Activated naive CD4-positive, alpha-beta T cell treated with anti-CD3 and anti-CD28 coated beads, Interleukin-2, amount 50 U/mL, for 16 hours (primary cell): ENCODE data around the gene AP3B2.
"Not testable (repeated sequence)": the region's sequence is repeated elsewhere in the genome, so short reads cannot be mapped to it uniquely, and the experiment has no call there.

Source experiments
- DNase-seq: peaks from one replicate; pipeline ENCODE4 v3.0.0-alpha.2; 2020

The AP3B2 gene, protein sequence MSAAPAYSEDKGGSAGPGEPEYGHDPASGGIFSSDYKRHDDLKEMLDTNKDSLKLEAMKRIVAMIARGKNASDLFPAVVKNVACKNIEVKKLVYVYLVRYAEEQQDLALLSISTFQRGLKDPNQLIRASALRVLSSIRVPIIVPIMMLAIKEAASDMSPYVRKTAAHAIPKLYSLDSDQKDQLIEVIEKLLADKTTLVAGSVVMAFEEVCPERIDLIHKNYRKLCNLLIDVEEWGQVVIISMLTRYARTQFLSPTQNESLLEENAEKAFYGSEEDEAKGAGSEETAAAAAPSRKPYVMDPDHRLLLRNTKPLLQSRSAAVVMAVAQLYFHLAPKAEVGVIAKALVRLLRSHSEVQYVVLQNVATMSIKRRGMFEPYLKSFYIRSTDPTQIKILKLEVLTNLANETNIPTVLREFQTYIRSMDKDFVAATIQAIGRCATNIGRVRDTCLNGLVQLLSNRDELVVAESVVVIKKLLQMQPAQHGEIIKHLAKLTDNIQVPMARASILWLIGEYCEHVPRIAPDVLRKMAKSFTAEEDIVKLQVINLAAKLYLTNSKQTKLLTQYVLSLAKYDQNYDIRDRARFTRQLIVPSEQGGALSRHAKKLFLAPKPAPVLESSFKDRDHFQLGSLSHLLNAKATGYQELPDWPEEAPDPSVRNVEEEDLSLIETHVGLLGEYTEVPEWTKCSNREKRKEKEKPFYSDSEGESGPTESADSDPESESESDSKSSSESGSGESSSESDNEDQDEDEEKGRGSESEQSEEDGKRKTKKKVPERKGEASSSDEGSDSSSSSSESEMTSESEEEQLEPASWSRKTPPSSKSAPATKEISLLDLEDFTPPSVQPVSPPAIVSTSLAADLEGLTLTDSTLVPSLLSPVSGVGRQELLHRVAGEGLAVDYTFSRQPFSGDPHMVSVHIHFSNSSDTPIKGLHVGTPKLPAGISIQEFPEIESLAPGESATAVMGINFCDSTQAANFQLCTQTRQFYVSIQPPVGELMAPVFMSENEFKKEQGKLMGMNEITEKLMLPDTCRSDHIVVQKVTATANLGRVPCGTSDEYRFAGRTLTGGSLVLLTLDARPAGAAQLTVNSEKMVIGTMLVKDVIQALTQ

GRCh38 chr15:82709421-82710207 lies at the start of gene AP3B2:
Gene AP3B2, minus strand, starts transcription at chr15:82709875. Its CDS starts 169 bp downstream, at chr15:82709706.
- DNase-seq, result peak; percentile 79

DNA sequence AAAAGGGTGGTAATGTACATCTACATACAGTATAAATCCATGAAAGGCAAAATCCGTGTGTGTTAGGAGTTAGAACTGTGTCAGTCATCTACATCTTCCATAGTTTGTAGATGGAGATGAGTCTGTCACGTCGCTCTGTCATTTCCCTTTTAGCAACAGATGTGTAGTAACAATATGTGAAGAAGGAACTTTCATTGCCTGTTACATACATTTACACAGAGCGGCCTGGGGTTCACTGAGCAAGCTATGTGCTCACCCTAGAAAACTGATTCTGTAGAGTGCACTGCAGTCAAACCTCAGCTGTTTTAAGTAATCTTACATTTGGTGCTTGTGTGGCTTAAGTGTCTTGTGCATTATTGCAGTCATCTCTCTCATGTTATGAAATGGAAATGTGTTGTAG lies 41.6 kb upstream of the AP3B2 start:
- no peak for DNase-seq

DNA sequence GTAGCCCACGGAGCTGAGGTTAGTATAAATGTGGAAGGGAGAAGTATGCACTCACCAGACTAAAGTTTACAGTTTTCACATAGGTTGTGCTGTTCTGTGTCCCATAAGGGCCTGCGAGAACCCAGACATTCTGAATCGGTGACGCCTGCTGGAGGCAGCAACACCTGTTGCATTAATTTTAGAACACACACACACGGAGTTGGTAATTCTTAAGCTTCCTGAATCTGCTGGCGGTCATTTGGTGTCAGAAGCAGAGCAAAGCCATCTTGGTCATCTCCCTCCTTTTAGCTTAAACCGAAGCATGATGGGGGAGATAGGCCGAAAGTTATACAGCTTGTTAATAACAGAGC lies 41.1 kb upstream of the AP3B2 start:
- DNase-seq, result peak; percentile 22

DNA sequence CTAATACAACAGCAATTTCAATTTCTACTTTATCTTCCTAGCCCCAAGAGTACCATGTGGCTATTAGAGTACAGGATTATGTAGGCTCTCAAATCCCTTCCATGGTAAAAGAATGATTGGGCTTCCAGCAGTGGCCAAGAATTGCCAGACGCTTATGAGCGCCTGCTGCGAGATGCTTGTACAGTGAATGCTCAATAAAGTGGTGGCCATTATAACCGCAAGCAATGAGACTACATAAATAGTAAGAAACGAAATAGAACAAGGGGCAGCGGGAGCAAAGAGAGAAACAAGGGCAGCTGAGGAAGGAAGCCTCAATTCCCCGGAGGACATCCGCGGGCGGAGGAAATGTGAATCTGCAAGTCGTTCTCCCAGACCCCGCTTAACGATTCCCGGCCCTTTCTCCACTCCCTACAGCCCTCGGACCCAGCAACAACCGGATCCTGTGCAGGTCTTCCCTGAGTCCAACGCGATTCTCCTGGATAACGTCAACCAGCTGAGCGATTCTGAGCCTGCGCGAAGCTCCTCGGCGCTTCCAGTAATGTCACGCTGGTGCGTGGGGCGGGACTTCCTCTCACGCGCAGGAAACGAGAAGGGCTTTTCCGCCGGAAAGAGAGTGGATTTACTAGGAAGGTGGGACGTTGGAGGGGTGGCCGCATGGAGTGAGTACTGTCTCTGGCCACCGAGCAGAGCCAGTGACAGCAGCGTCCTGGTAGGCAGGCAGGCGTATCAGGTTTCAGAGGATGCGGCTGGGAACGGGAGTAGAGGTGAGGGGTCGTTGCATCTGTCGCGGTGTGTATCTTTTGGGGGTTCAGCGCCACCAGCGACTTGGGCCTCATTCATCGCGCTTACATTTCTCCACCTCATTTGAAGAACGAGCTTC lies 40.5 kb upstream of the AP3B2 start:
- DNase-seq, result peak; percentile 86

- DNase-seq, result no peak
Observed at GRCh38 chr15:82748315-82748714, 38.6 kb upstream of the AP3B2 start.

- DNase-seq, result no peak
Observed at GRCh38 chr15:82743810-82744209, 34.1 kb upstream of the AP3B2 start.

DNA sequence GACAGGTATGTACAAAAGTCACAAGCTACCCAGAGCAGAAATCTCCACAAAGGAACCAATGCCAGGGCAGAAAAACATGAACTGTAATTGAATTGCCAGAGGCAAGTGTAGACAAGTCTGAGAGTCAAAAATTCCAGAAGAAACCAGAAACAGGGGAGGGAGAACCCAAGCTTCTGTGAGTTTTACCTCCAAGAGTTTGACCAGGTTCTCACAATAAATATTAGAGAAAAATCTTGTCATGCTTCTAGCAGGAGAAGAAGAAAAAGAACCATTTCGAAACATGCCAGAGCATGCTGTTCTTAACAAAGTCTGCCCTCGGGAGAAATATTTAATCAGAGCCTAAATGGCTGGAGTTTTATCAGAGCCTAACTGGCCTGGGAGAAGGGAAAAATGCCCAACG lies 32.5 kb upstream of the AP3B2 start:
- DNase-seq, result no peak

DNA sequence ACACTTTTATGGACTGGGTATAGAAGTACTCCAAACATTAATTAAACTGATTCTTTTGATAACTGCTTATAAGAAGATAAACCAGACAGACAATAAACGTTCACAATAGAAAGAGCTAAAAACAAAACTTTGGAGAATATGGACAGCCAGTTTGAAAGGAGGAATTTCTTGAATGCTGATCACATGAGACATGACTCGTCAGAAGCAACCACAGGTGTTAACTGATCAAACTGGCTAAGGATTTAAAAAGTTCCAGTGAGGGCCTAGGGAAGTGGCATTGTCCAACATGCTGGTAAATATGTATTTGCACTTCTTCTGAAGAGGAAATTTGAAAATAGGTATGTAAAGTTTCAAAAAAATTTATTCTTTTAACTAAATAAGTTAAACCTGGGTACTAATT lies 29.4 kb upstream of the AP3B2 start:
- no peak for DNase-seq

- DNase-seq, result no peak
Observed at GRCh38 chr15:82737975-82738374, 28.3 kb upstream of the AP3B2 start.

DNA sequence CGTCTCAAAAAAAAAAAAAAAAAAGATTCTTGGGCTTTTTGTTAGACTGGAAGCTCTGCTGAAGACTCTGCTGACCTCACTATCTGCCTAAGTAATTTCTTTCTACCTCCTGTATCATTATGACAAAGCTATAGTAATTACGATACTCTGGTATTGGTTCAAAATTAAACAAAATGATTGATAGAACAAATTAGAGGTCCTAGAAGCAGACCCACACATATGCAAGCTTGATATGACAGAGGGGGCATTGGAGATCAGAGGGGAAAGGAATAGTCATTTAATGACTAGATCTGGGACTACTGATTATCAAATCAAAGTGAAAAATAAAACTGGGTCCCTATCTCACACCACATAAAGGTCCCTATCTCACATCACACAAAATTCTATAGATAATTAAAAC lies 21.9 kb upstream of the AP3B2 start:
- no peak for DNase-seq

DNA sequence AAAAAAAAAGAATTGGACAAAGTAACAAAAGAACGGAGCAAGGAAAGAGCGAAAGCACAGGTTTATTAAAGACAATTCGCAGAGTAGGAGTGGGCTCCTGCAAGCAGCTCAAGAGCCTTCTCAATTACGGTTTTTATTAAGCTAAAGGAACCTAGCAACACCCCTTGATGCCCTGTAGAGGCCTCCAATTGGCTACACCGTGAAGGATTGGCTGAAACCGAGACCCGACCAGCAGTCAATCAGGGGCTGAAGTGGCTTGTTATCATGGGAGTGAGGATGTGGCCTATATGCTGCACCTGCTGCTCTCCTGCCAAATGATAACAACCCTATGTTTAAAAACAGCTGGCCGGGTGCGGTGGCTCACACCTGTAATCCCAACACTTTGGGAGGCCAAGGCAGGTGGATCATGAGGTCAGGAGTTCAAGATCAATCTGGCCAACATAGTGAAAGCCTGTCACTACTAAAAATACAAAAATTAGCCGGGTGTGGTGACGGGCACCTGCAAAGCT lies 20.4 kb upstream of the AP3B2 start:
- no peak for DNase-seq

DNA sequence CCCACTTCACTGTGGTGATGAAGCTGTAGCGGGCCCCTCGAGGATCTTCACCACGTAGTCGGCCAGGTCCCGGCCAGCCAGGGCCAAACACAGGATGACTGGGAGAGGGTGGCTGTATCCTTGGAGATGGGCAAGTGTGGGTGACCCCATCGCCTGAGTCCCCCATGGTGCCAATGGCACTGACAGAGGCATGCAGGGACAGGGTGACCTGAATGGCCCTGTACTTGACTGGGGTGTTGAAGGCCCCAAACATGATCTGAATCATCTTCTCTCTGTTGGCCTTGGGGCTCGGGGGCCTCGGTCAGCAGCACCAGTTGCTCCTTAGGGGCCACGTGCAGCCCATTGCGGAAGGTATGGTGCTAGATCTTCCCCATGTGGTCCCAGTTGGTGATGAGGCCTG lies 17.1 kb upstream of the AP3B2 start:
- no peak for DNase-seq

DNA sequence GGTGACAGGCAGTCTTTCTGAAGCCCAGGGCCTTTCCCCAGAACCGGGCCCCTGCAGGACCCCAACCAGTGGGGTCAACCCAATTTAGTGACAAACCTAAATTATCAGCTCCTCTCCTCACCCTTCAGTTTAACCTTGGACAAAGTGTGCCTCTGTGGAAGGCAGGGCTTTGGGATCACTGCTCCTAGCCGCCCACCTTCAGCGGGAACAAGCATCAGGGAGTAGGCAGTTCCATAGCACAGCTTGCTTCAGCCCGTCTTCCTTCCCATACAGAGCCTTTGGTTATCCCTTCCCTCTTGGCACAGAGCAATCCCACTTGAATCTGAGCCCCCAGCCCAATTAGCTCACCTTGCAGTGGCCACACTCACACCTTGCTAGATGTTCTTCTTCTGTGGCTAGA lies 5.3 kb upstream of the AP3B2 start:
- DNase-seq, result no peak

DNA sequence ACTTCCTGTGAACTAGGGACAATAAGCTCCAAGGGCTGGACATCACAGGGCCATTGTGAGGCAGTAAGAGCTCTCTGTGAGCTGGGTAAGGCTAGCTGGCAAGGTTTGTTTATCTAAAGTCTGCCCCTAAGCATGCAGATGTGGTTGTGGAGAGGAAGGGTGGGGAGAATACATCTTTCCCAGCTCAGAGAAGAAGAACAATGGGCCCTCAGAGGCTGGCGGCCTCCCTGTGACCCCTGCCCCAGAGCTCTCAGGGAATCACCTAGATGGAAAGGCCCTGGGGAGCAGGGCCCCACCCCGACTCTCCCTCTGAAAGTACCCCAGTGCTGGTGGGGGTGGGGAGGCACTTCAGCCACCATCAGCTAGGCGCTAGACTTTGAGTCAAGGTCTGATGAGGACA lies 4.3 kb upstream of the AP3B2 start:
- DNase-seq, result no peak

DNA sequence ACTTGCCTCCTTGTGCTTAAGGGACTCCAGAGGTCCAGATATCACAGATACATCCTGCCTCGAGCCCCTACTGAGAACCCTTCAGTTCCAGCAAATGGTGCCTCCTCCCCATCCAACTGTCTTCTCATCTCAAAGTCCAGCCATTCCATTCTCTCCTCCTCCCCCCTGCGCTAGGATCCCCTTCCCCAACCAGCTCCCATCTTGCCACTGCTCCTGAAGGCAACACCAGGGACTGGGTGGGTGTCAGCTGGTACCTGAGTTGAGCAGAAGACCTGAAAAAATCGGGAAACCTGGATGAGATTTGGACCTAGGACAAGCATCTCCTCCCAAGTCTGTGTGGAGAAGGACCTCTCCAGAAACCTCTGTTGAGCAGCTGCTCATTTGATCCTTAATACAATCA lies 2.4 kb upstream of the AP3B2 start:
- DNase-seq, result no peak

- no peak for DNase-seq
Observed at GRCh38 chr15:82710926-82711490, 1.3 kb upstream of the AP3B2 start.

GRCh38 chr15:82710208-82710555 lies 507 bp upstream of the AP3B2 start:
- no peak for DNase-seq

- DNase-seq, result no peak
Observed at GRCh38 chr15:82709081-82709420, 624 bp downstream of the AP3B2 start.

- DNase-seq, result not testable (repeated sequence)
Observed at GRCh38 chr15:82705856-82706255, 3.8 kb downstream of the AP3B2 start.

GRCh38 chr15:82699726-82700125 lies 9.9 kb downstream of the AP3B2 start:
- DNase-seq, result no peak

DNA sequence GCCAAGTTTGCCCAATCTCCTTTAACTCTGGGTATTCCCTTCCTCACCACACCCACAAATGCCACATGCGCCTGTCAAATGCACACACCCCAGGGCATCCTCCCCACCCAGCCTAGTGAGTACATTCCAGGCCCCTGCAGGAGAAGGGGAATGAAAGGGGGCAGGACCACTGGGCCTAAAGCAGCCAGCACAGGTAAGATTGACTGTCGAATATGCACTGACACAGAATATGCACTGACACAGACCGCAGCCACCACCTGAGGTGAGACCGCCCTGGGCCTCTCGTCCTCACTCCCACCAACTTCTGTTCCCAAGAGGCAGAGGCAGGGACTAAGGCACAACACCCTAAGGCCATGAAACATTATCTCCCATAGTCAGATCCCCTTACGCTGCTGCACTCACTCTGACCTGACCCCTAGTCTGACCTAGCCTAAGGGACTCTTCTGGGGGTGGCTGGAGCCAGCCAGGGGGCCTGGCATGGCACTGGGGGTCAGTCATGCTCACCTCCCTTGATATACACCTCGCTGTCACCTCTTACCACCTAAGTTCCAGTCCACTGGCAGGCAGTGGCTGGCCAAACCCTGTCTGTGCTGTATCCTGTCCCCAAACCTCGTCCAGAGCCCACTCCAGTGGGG lies 10.8 kb downstream of the AP3B2 start:
- no peak for DNase-seq
